ENCODE results near the gene MFSD2B. TPM values are rescaled to one million over a fixed set of nuclear protein-coding genes. Genes with fewer than 3 reads are reported as not detected.

Gene MFSD2B
- total and polyA plus RNA-seq, 10 of the 15 experiments (the other 5 are each of a cell fraction or from before 2014, with no cell fraction given): 0.07 to 0.51 (median 0.16) TPM; not detected in 4

- TF ChIP-seq, protein P1, sequence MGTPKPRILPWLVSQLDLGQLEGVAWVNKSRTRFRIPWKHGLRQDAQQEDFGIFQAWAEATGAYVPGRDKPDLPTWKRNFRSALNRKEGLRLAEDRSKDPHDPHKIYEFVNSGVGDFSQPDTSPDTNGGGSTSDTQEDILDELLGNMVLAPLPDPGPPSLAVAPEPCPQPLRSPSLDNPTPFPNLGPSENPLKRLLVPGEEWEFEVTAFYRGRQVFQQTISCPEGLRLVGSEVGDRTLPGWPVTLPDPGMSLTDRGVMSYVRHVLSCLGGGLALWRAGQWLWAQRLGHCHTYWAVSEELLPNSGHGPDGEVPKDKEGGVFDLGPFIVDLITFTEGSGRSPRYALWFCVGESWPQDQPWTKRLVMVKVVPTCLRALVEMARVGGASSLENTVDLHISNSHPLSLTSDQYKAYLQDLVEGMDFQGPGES (IDR thresholded peaks at IDR 0.05): no peak
These were observed 43.1 kb downstream of the MFSD2B start (continued) for GRCh38 chr2:24052951-24053350.

GRCh38 chr2:24054366-24055010 lies 44.6 kb downstream of the MFSD2B start:
- Histone ChIP-seq H3K27ac (ENCODE audit: control insufficient read depth, insufficient read depth) (no peak overlapping the region), H3K4me1 (ENCODE audit: control insufficient read depth, insufficient read depth, low read length) (no peaks in the 10 kb centered on the region), H3K9ac (ENCODE audit: control insufficient read depth, insufficient read depth, low read length) (no peak overlapping the region), H3K4me2 (ENCODE audit: control insufficient read depth, insufficient read depth) (no peak overlapping the region), H3K9me3 (replicated peaks; ENCODE audit: control insufficient read depth, insufficient read depth, low read length) (no peaks in the 10 kb centered on the region), H3K79me2 (ENCODE audit: control insufficient read depth, insufficient read depth, low read length) (no peaks in the 10 kb centered on the region), H3K4me3 (no peak overlapping the region), H3K27me3 (replicated peaks in 1 of 2; ENCODE audit: control insufficient read depth in 2 of 2, insufficient read depth in 2 of 2, low read length in 1 of 2) (peaks cover 0 to 5% of the 10 kb centered on the region in 2 experiments; a peak in 3 of 4 replicates), H3K36me3 (ENCODE audit: control insufficient read depth in 2 of 2, insufficient read depth in 2 of 2, low read length in 1 of 2) (no peaks in the 10 kb centered on the region), H4K20me1 (ENCODE audit: control insufficient read depth, insufficient read depth) (no peaks in the 10 kb centered on the region), H2AFZ (ENCODE audit: control insufficient read depth, low read depth, low read length) (no peak overlapping the region)
- SMC1A ChIA-PET (ENCODE audit: uncharacterized antibody, unreplicated experiment): interaction anchor here (1.0 kb wide), 1 partner anchor 11 kb away, joined by 3 read pairs; no protein-coding TSS in a partner anchor
- DNase-seq (ENCODE audit: low read depth, low spot score) (no peak), FAIRE-seq (no peak), ATAC-seq (no peak)
- POLR2A ChIA-PET: interaction anchor here (1.1 kb wide), 1 partner anchor 18 kb away, joined by 3 read pairs; no protein-coding TSS in a partner anchor
- TF ChIP-seq, protein P2, sequence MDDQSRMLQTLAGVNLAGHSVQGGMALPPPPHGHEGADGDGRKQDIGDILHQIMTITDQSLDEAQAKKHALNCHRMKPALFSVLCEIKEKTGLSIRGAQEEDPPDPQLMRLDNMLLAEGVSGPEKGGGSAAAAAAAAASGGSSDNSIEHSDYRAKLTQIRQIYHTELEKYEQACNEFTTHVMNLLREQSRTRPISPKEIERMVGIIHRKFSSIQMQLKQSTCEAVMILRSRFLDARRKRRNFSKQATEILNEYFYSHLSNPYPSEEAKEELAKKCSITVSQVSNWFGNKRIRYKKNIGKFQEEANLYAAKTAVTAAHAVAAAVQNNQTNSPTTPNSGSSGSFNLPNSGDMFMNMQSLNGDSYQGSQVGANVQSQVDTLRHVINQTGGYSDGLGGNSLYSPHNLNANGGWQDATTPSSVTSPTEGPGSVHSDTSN (IDR thresholded peaks at IDR 0.05; ENCODE audit: insufficient replicate concordance, low read depth, low read length): no peak
- TF ChIP-seq KAT2A (conservative IDR thresholded peaks at IDR 0.05; ENCODE audit: control insufficient read depth, low read depth, low read length) (no peak), NR2C1 (IDR thresholded peaks at IDR 0.05) (no peak), FOXM1 (IDR thresholded peaks at IDR 0.05; ENCODE audit: low read depth, low read length) (no peak), MYB (IDR thresholded peaks at IDR 0.05; ENCODE audit: borderline replicate concordance, low read depth, low read length) (no peak), HCFC1 (IDR thresholded peaks at IDR 0.05; ENCODE audit: low read length) (no peak)
- TF ChIP-seq, protein P3, sequence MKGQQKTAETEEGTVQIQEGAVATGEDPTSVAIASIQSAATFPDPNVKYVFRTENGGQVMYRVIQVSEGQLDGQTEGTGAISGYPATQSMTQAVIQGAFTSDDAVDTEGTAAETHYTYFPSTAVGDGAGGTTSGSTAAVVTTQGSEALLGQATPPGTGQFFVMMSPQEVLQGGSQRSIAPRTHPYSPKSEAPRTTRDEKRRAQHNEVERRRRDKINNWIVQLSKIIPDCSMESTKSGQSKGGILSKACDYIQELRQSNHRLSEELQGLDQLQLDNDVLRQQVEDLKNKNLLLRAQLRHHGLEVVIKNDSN (IDR thresholded peaks at IDR 0.05; ENCODE audit: borderline replicate concordance, extremely low read length, insufficient read depth, low read depth, low read length): no peak
- RAD21 ChIA-PET (ENCODE audit: unreplicated experiment): interaction anchor here (1.2 kb wide), 2 partner anchors 22 to 29 kb away, joined by 3 read pairs; partner anchors contain the start of gene SF3B6
- intact Hi-C loops (cut with micrococcal nuclease; ENCODE audit: unreplicated experiment): no loop called here
- in situ Hi-C loops (cut with MboI): no loop called here
- no TSS peak for BruUV-seq (replicated peaks)
- CTCF ChIA-PET: no interaction called here
- WGBS (ENCODE audit: insufficient coverage, insufficient replicate concordance, low lambda C conversion rate, missing lambda C conversion rate): 46% methylated on average over 8 of the region's 8 CpGs
